HG03354 (cell line): Measurements from ENCODE around the gene LYPD8.

Experiments used
- ATAC-seq: cut with Tn5 transposase; IDR thresholded peaks from one replicate; pipeline ENCODE4 v1.9.1; 2021; ENCODE audit warnings: mild to moderate bottlenecking; ENCODE audit not compliant: unreplicated experiment, poor library complexity, severe bottlenecking

Gene LYPD8

GRCh38 chr1:248710305-248710900 lies 45.2 kb downstream of the LYPD8 start:
- ATAC-seq, result no peak

- no peak for ATAC-seq
Measured at GRCh38 chr1:248704606-248705005, 51.0 kb downstream of the LYPD8 start.

GRCh38 chr1:248703674-248704073 lies 51.9 kb downstream of the LYPD8 start:
- ATAC-seq, result no peak

GRCh38 chr1:248702714-248703113 lies 52.8 kb downstream of the LYPD8 start, which contains the start of gene OR14I1:
TSS of gene OR14I1 (minus strand) at chr1:248702766.
- no peak for ATAC-seq

- no peak for ATAC-seq
Measured at GRCh38 chr1:248699099-248699498, 56.5 kb downstream of the LYPD8 start.

GRCh38 chr1:248697907-248698306 lies 57.7 kb downstream of the LYPD8 start:
- no peak for ATAC-seq

- no peak for ATAC-seq
Measured at GRCh38 chr1:248696774-248697173, 58.8 kb downstream of the LYPD8 start.

- ATAC-seq, result no peak
Measured at GRCh38 chr1:248696261-248696660, 59.3 kb downstream of the LYPD8 start.

- no peak for ATAC-seq
Measured at GRCh38 chr1:248695451-248696132, 60.0 kb downstream of the LYPD8 start.

- no peak for ATAC-seq
Measured at GRCh38 chr1:248691567-248692155, 63.9 kb downstream of the LYPD8 start.
